H9 (cell line): ENCODE results near the gene FAM89B. TPM values are rescaled to one million over a fixed set of nuclear protein-coding genes. Genes with fewer than 3 reads are reported as not detected.

Source experiments
- DNase-seq: peaks from one replicate; pipeline ENCODE4 v3.0.0-alpha.2; 2017
- H2AFZ ChIP-seq: one replicate; pipeline ENCODE4 v1.6.1; 2013; ENCODE audit warnings: mild to moderate bottlenecking, low read length, control low read depth, moderate library complexity
- H2AK5ac ChIP-seq: 2 replicates; pipeline ENCODE4 v1.6.1; 2013; ENCODE audit warnings: low read length, control low read depth, mixed read lengths; ENCODE audit not compliant: insufficient read length
- H2BK120ac ChIP-seq: one replicate; pipeline ENCODE4 v1.6.1; 2013; ENCODE audit warnings: low read depth, mild to moderate bottlenecking, low read length, control low read depth, inconsistent platforms; ENCODE audit not compliant: poor library complexity, severe bottlenecking
- H2BK12ac ChIP-seq: 2 replicates; pipeline ENCODE4 v1.6.1; 2013; ENCODE audit warnings: low read length, control low read depth, mixed read lengths, low read depth; ENCODE audit not compliant: insufficient read length
- H2BK15ac ChIP-seq: 2 replicates; pipeline ENCODE4 v1.6.1; 2013; ENCODE audit warnings: low read depth, low read length, control low read depth
- H2BK20ac ChIP-seq: one replicate; pipeline ENCODE4 v1.6.1; 2013; ENCODE audit warnings: low read depth, mild to moderate bottlenecking, low read length, control low read depth, inconsistent platforms; ENCODE audit not compliant: poor library complexity, severe bottlenecking
- H2BK5ac ChIP-seq: 2 replicates; pipeline ENCODE4 v1.6.1; 2013; ENCODE audit warnings: low read length, control low read depth, mixed read lengths; ENCODE audit not compliant: insufficient read length
- H3K14ac ChIP-seq: 2 replicates; pipeline ENCODE4 v1.6.1; 2013; ENCODE audit warnings: low read length, control low read depth; ENCODE audit not compliant: insufficient read depth
- H3K18ac ChIP-seq: 2 replicates; pipeline ENCODE4 v1.6.1; 2013; ENCODE audit warnings: low read depth, mild to moderate bottlenecking, mixed read lengths, low read length, control low read depth; ENCODE audit not compliant: insufficient read length
- H3K23ac ChIP-seq: 2 replicates; pipeline ENCODE4 v1.6.1; 2013; ENCODE audit warnings: low read length, control low read depth, mixed read lengths, low read depth; ENCODE audit not compliant: insufficient read length
- H3K23me2 ChIP-seq: 2 replicates; pipeline ENCODE4 v1.6.1; 2013; ENCODE audit warnings: low read depth, mild to moderate bottlenecking, mixed read lengths, low read length, control low read depth; ENCODE audit not compliant: insufficient read length, poor library complexity, severe bottlenecking
- H3K27ac ChIP-seq: 2 replicates; pipeline ENCODE4 v1.5.1; 2013; ENCODE audit warnings: low read length, control low read depth, mixed read lengths, low read depth; ENCODE audit not compliant: insufficient read length
- H3K27me3 ChIP-seq: 2 replicates; pipeline ENCODE4 v1.6.1; 2013; ENCODE audit warnings: low read length, control low read depth, inconsistent platforms; ENCODE audit not compliant: insufficient read depth
- H3K4ac ChIP-seq: 2 replicates; pipeline ENCODE4 v1.6.1; 2013; ENCODE audit warnings: low read depth, mild to moderate bottlenecking, control low read depth, inconsistent platforms, low read length, moderate library complexity
- H3K4me1 ChIP-seq: 2 replicates; pipeline ENCODE4 v1.6.1; 2013; ENCODE audit warnings: low read length, control low read depth, inconsistent platforms; ENCODE audit not compliant: insufficient read depth
- H3K4me2 ChIP-seq: 2 replicates; pipeline ENCODE4 v1.6.1; 2013; ENCODE audit warnings: low read length, control low read depth, mixed read lengths; ENCODE audit not compliant: insufficient read length, insufficient read depth
- H3K56ac ChIP-seq: 2 replicates; pipeline ENCODE4 v1.6.1; 2013; ENCODE audit warnings: low read depth, mild to moderate bottlenecking, mixed read lengths, low read length, control low read depth; ENCODE audit not compliant: insufficient read length
- H3K79me1 ChIP-seq: 2 replicates; pipeline ENCODE4 v1.6.1; 2013; ENCODE audit warnings: low read depth, mild to moderate bottlenecking, moderate library complexity, low read length, control low read depth, inconsistent platforms; ENCODE audit not compliant: insufficient read depth, poor library complexity, severe bottlenecking
- H3K79me2 ChIP-seq: 2 replicates; pipeline ENCODE4 v1.6.1; 2013; ENCODE audit warnings: low read length, control low read depth, inconsistent platforms; ENCODE audit not compliant: insufficient read depth
- H3K9ac ChIP-seq: 2 replicates; pipeline ENCODE4 v1.6.1; 2013; ENCODE audit warnings: low read length, control low read depth, mixed read lengths; ENCODE audit not compliant: insufficient read length; ENCODE audit errors: extremely low read depth
- H3K9me3 ChIP-seq: one replicate; pipeline ENCODE4 v1.6.1; 2013; ENCODE audit warnings: low read depth, low read length, inconsistent platforms; ENCODE audit not compliant: control insufficient read depth
- H3T11ph ChIP-seq: one replicate; pipeline ENCODE4 v1.6.1; 2013; ENCODE audit warnings: mild to moderate bottlenecking, low read length, control low read depth, inconsistent platforms
- H4K20me1 ChIP-seq: one replicate; pipeline ENCODE4 v1.6.1; 2013; ENCODE audit not compliant: control insufficient read depth, insufficient read length, insufficient read depth
- H4K5ac ChIP-seq: 2 replicates; pipeline ENCODE4 v1.6.1; 2013; ENCODE audit warnings: low read depth, mild to moderate bottlenecking, mixed read lengths, low read length, control low read depth; ENCODE audit not compliant: insufficient read length
- H4K8ac ChIP-seq: replicated peaks from 2 replicates; pipeline ENCODE4 v1.6.1; 2013; ENCODE audit warnings: low read length, control low read depth, mixed read lengths, low read depth; ENCODE audit not compliant: insufficient read length
- H4K91ac ChIP-seq: 2 replicates; pipeline ENCODE4 v1.6.1; 2013; ENCODE audit warnings: low read depth, mild to moderate bottlenecking, moderate library complexity, mixed read lengths, low read length, control low read depth; ENCODE audit not compliant: insufficient read length
- H3K27ac Mint-ChIP-seq, 3 experiments: 2 replicates in 2 of 3; 3 replicates in 1 of 3; pipeline ENCODE4 v1.8.0; 2020 to 2021; ENCODE audit warnings: mixed read lengths in 3 of 3, mild to moderate bottlenecking in 1 of 3, moderate library complexity in 1 of 3
- H3K27me3 Mint-ChIP-seq: 2 replicates; pipeline ENCODE4 v1.8.0; 2021; ENCODE audit warnings: low read depth, mild to moderate bottlenecking, moderate library complexity, mixed read lengths
- H3K36me3 Mint-ChIP-seq, 3 experiments: 2 replicates in 2 of 3; 3 replicates in 1 of 3; pipeline ENCODE4 v1.8.0; 2020 to 2021; ENCODE audit warnings: low read depth in 3 of 3, mixed read lengths in 3 of 3; ENCODE audit not compliant: insufficient read depth in 1 of 3
- H3K4me1 Mint-ChIP-seq, 2 experiments: 2 replicates each; pipeline ENCODE4 v1.8.0; 2020; ENCODE audit warnings: mixed read lengths in 2 of 2
- H3K4me3 Mint-ChIP-seq, 2 experiments: 2 replicates in 1 of 2; 3 replicates in 1 of 2; pipeline ENCODE4 v1.8.0; 2020 to 2021; ENCODE audit warnings: mild to moderate bottlenecking in 2 of 2, mixed read lengths in 2 of 2, moderate library complexity in 1 of 2
- H3K9me3 Mint-ChIP-seq, 2 experiments: 2 replicates in 1 of 2; 3 replicates in 1 of 2; pipeline ENCODE4 v1.8.0; 2020; ENCODE audit warnings: mild to moderate bottlenecking in 2 of 2, mixed read lengths in 2 of 2, moderate library complexity in 1 of 2
- WGBS: extraction: QIAGEN DNeasy Blood & Tissue Kit; methylation state at CpG from one replicate; pipeline ENCODE4 v1.1.7; 2013; ENCODE audit warnings: missing lambda C conversion rate, low lambda C conversion rate, mixed read lengths; ENCODE audit not compliant: insufficient read length; ENCODE audit errors: extremely low coverage; 5-methylcytosine and 5-hydroxymethylcytosine counted together
- total RNA-seq: library from RNA; stranded (reverse); gene quantifications from 2 replicates; pipeline ENCODE4 v1.2.1, GENCODE V29; 2021
- TF ChIP-seq, protein P1 (sequence below): fragments of 200-600 bp; sonication (generic); conservative IDR thresholded peaks from 3 replicates; pipeline ENCODE4 v1.8.0; 2021; ENCODE audit warnings: antibody characterized with exemption, mild to moderate bottlenecking

The FAM89B gene
- total RNA-seq, 1 experiment from 2014 or later, result 21.7 TPM

DNA sequence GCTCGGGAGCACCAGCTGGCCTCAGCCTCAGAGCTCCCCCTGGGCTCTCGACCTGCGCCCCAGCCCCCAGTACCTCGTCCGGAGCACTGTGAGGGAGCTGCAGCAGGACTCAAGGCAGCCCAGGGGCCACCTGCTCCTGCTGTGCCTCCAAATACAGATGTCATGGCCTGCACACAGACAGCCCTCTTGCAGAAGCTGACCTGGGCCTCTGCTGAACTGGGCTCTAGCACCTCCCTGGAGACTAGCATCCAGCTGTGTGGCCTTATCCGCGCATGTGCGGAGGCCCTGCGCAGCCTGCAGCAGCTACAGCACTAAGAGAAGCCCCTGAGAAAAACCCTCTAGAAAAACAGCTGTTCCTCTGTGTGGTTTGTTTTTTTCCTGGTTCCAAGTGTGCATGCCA, 918 bp upstream of the FAM89B start:
- Mint-ChIP-seq H3K27ac (no peak overlapping the region; a peak in 1 of 7 replicates), H3K4me1 (peaks cover 34 to 50% of the 10 kb centered on the region in 2 experiments), H3K9me3 (no peaks in the 10 kb centered on the region; a peak in 1 of 5 replicates), H3K4me3 (peak overlapping the region; percentile 99), H3K36me3 (peaks cover 6 to 14% (median 9%) of the 10 kb centered on the region in 3 experiments; a peak in 6 of 7 replicates), H3K27me3 (peaks cover 15% of the 10 kb centered on the region)
- no peaks in the 10 kb centered on the region for H4K20me1 ChIP-seq
- no peak overlapping the region for H2BK12ac ChIP-seq
- H3K23ac ChIP-seq, result no peak overlapping the region
- H2AFZ ChIP-seq, result no peak overlapping the region
- H3K4me1 ChIP-seq, result no peaks in the 10 kb centered on the region; the same call in 1 of the 2 replicates
- H3K14ac ChIP-seq, result no peak overlapping the region
- peaks cover 4% of the 10 kb centered on the region for H3K79me1 ChIP-seq
- H4K5ac ChIP-seq, result no peak overlapping the region
- H3K18ac ChIP-seq, result no peak overlapping the region
- no peak overlapping the region for H2BK15ac ChIP-seq
- H2BK5ac ChIP-seq, result no peak overlapping the region
- DNase-seq, result no peak
- H3K4me2 ChIP-seq, result peak overlapping the region; percentile 78
- H2BK120ac ChIP-seq, result no peak overlapping the region
- H3K9me3 ChIP-seq, result no peaks in the 10 kb centered on the region
- H3T11ph ChIP-seq, result no peak overlapping the region
- peaks cover 25% of the 10 kb centered on the region for H3K23me2 ChIP-seq
- no peak overlapping the region for H3K27ac ChIP-seq
- H3K79me2 ChIP-seq, result no peaks in the 10 kb centered on the region; the same call in 1 of the 2 replicates
- H3K4ac ChIP-seq, result no peak overlapping the region
- H2BK20ac ChIP-seq, result no peak overlapping the region
- no peak overlapping the region for H3K9ac ChIP-seq
- H4K8ac ChIP-seq, result no peak overlapping the region
- no CpG with 5 or more reads among the region's 9 CpGs for WGBS
- peaks cover 6% of the 10 kb centered on the region; the same call in 1 of the 2 replicates for H3K27me3 ChIP-seq
- no peak overlapping the region for H2AK5ac ChIP-seq
- TF ChIP-seq, protein P1, sequence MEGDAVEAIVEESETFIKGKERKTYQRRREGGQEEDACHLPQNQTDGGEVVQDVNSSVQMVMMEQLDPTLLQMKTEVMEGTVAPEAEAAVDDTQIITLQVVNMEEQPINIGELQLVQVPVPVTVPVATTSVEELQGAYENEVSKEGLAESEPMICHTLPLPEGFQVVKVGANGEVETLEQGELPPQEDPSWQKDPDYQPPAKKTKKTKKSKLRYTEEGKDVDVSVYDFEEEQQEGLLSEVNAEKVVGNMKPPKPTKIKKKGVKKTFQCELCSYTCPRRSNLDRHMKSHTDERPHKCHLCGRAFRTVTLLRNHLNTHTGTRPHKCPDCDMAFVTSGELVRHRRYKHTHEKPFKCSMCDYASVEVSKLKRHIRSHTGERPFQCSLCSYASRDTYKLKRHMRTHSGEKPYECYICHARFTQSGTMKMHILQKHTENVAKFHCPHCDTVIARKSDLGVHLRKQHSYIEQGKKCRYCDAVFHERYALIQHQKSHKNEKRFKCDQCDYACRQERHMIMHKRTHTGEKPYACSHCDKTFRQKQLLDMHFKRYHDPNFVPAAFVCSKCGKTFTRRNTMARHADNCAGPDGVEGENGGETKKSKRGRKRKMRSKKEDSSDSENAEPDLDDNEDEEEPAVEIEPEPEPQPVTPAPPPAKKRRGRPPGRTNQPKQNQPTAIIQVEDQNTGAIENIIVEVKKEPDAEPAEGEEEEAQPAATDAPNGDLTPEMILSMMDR, result no peak
- no peak overlapping the region for H3K56ac ChIP-seq
- no peak overlapping the region for H4K91ac ChIP-seq
